Common myeloid progenitor, CD34-positive (primary cell): ENCODE measurements around the gene IQGAP2.

ENCODE experiments used
- CTCF ChIA-PET: fragments of 350-600 bp; sonication (Branson Sonifier 250); formaldehyde crosslinking; loops from one replicate; lab custom pipeline; 2021; ENCODE audit warnings: antibody characterized with exemption; lab: Charles Lee
- POLR2A ChIA-PET: fragments of 350-600 bp; sonication (Branson Sonifier 250); formaldehyde crosslinking; loops from one replicate; lab custom pipeline; 2021; ENCODE audit warnings: antibody characterized with exemption; lab: Charles Lee
- DNase-seq, 3 donors: peaks; one replicate each; pipeline versions ENCODE4 v3.0.0 to v3.0.0-alpha.2; 2013
- H3K27ac ChIP-seq, 2 experiments: 1 replicate in 1 of 2; 2 replicates in 1 of 2; pipeline ENCODE4 v1.7.0; 2013; ENCODE audit warnings: inconsistent platforms in 2 of 2, low read length in 2 of 2, mild to moderate bottlenecking in 2 of 2, low read depth in 1 of 2, moderate library complexity in 1 of 2; ENCODE audit not compliant: severe bottlenecking in 2 of 2, insufficient read depth in 1 of 2, poor library complexity in 1 of 2
- H3K27me3 ChIP-seq, 5 experiments: replicated peaks in 2 of 5; 1 replicate in 3 of 5; 2 replicates in 2 of 5; pipeline versions ENCODE4 v1.6.1 to v1.7.0; 2013; ENCODE audit warnings: low read length in 4 of 5, mild to moderate bottlenecking in 2 of 5, moderate library complexity in 2 of 5, inconsistent platforms in 1 of 5; ENCODE audit not compliant: insufficient read depth in 5 of 5, control insufficient read depth in 4 of 5
- H3K36me3 ChIP-seq, 4 experiments: 1 replicate in 2 of 4; 2 replicates in 2 of 4; pipeline versions ENCODE4 v1.6.1 to v1.7.0; 2013; ENCODE audit warnings: low read length in 3 of 4, control low read depth in 1 of 4, mild to moderate bottlenecking in 1 of 4; ENCODE audit not compliant: control insufficient read depth in 4 of 4, insufficient read depth in 4 of 4
- H3K4me1 ChIP-seq, 4 experiments: 1 replicate in 3 of 4; 2 replicates in 1 of 4; pipeline versions ENCODE4 v1.6.1 to v1.7.1; 2013; ENCODE audit warnings: low read length in 3 of 4, mild to moderate bottlenecking in 3 of 4, control low read depth in 1 of 4, inconsistent platforms in 1 of 4, moderate library complexity in 1 of 4; ENCODE audit not compliant: control insufficient read depth in 4 of 4, insufficient read depth in 4 of 4; ENCODE audit errors: control extremely low read depth in 1 of 4
- H3K4me3 ChIP-seq, 7 experiments: 1 replicate in 4 of 7; 2 replicates in 3 of 7; pipeline versions ENCODE4 v1.5.1 to v1.7.0; 2013; ENCODE audit warnings: mild to moderate bottlenecking in 7 of 7, low read length in 6 of 7, moderate library complexity in 6 of 7, inconsistent platforms in 2 of 7, low read depth in 2 of 7, control low read depth in 1 of 7; ENCODE audit not compliant: insufficient read depth in 4 of 7, control insufficient read depth in 1 of 7; ENCODE audit errors: extremely low read depth in 1 of 7
- H3K9me3 ChIP-seq, 5 experiments: 1 replicate in 4 of 5; 2 replicates in 1 of 5; pipeline versions ENCODE4 v1.6.1 to v1.7.1; 2013; ENCODE audit warnings: low read length in 4 of 5, mild to moderate bottlenecking in 2 of 5, inconsistent platforms in 1 of 5, low read depth in 1 of 5, moderate library complexity in 1 of 5; ENCODE audit not compliant: control insufficient read depth in 4 of 5, insufficient read depth in 2 of 5; ENCODE audit errors: control extremely low read depth in 1 of 5
- WGBS: methylation state at CpG from one replicate; pipeline ENCODE4 v1.1.5; 2013; ENCODE audit not compliant: insufficient coverage; 5-methylcytosine and 5-hydroxymethylcytosine counted together

IQGAP2 gene

GRCh38 chr5:76720988-76721569 lies 318.0 kb downstream of the IQGAP2 start:
- 68% methylated on average over 4 of the region's 10 CpGs for WGBS
- Histone ChIP-seq H3K27me3 (no peaks in the 10 kb centered on the region), H3K4me3 (peak overlapping the region in 4 of 7 experiments; percentile 6 to 40 (median 15)), H3K36me3 (peaks cover 0 to 6% (median 4%) of the 10 kb centered on the region in 4 experiments), H3K9me3 (no peaks in the 10 kb centered on the region), H3K4me1 (peaks cover 13 to 65% (median 32%) of the 10 kb centered on the region in 4 experiments), H3K27ac (peak overlapping the region; percentile 25 to 76)
- ChIA-PET POLR2A (no interaction called here), CTCF (interaction anchor here (1.0 to 2.9 kb wide), 3 partner anchors 17 to 53 kb away, joined by 4 to 20 read pairs (median 8); no protein-coding TSS in a partner anchor)
- peak in 2 of 3 donors; percentile 46 to 51 for DNase-seq

- Histone ChIP-seq H3K4me3 (no peak overlapping the region), H3K27me3 (no peaks in the 10 kb centered on the region), H3K27ac (peak overlapping the region; percentile 23 to 73), H3K36me3 (peaks cover 8 to 16% (median 9%) of the 10 kb centered on the region in 4 experiments), H3K4me1 (peaks cover 3 to 51% (median 18%) of the 10 kb centered on the region in 4 experiments), H3K9me3 (peaks cover 0 to 7% (median 2%) of the 10 kb centered on the region in 5 experiments)
- ChIA-PET POLR2A (no interaction called here), CTCF (interaction anchor here (1.2 to 2.9 kb wide), 3 partner anchors 12 to 51 kb away, joined by 6 to 20 read pairs (median 18); no protein-coding TSS in a partner anchor)
- no CpG with 5 or more reads among the region's 1 CpG for WGBS
- no peak for DNase-seq
Measured at GRCh38 chr5:76723266-76723665, 320.2 kb downstream of the IQGAP2 start.

- Histone ChIP-seq H3K4me1 (peaks cover 3 to 45% (median 17%) of the 10 kb centered on the region in 4 experiments), H3K27me3 (no peaks in the 10 kb centered on the region), H3K27ac (peak overlapping the region; percentile 23 to 73), H3K36me3 (peaks cover 8 to 16% (median 10%) of the 10 kb centered on the region in 4 experiments), H3K4me3 (no peak overlapping the region), H3K9me3 (peaks cover 0 to 9% (median 8%) of the 10 kb centered on the region in 5 experiments)
- ChIA-PET CTCF (interaction anchor here (1.2 to 2.0 kb wide), 2 partner anchors 12 to 15 kb away, joined by 6 to 18 read pairs; no protein-coding TSS in a partner anchor), POLR2A (no interaction called here)
- DNase-seq = peak in 2 of 3 donors; percentile 55 to 65
- WGBS = no CpG with 5 or more reads among the region's 1 CpG
Measured at GRCh38 chr5:76723906-76724305, 320.8 kb downstream of the IQGAP2 start.

GRCh38 chr5:76724871-76725270 lies 321.8 kb downstream of the IQGAP2 start:
- peaks cover 5 to 19% (median 13%) of the 10 kb centered on the region in 5 experiments for H3K9me3 ChIP-seq
- no peaks in the 10 kb centered on the region for H3K27me3 ChIP-seq
- H3K4me3 ChIP-seq = no peak overlapping the region
- peaks cover 8 to 17% (median 13%) of the 10 kb centered on the region in 4 experiments for H3K36me3 ChIP-seq
- CTCF ChIA-PET = interaction anchor here (0.8 to 1.4 kb wide), 3 partner anchors 8 to 23 kb away, joined by 3 to 5 read pairs (median 3); no protein-coding TSS in a partner anchor
- DNase-seq = no peak
- POLR2A ChIA-PET = no interaction called here
- WGBS = 85% methylated on average over 4 of the region's 4 CpGs
- peaks cover 3 to 39% (median 14%) of the 10 kb centered on the region in 4 experiments for H3K4me1 ChIP-seq
- H3K27ac ChIP-seq = peak overlapping the region; percentile 17 to 73

- no peak for DNase-seq
- Histone ChIP-seq H3K9me3 (peaks cover 5 to 25% (median 18%) of the 10 kb centered on the region in 5 experiments), H3K27me3 (no peaks in the 10 kb centered on the region), H3K36me3 (peaks cover 6 to 50% (median 23%) of the 10 kb centered on the region in 4 experiments), H3K4me3 (no peak overlapping the region), H3K4me1 (peaks cover 0 to 6% (median 0%) of the 10 kb centered on the region in 4 experiments), H3K27ac (no peak overlapping the region)
- no CpG with 5 or more reads among the region's 4 CpGs for WGBS
- ChIA-PET CTCF (interaction anchor here (1.5 to 2.2 kb wide), 3 partner anchors 9 to 46 kb away, joined by 3 to 6 read pairs (median 6); no protein-coding TSS in a partner anchor), POLR2A (no interaction called here)
Measured at GRCh38 chr5:76728965-76729364, 325.9 kb downstream of the IQGAP2 start.

GRCh38 chr5:76729373-76730290 lies 326.5 kb downstream of the IQGAP2 start:
- H3K4me3 ChIP-seq = no peak overlapping the region
- H3K27me3 ChIP-seq = no peaks in the 10 kb centered on the region
- WGBS = 100% methylated on average over 3 of the region's 5 CpGs
- POLR2A ChIA-PET = no interaction called here
- H3K4me1 ChIP-seq = peaks cover 0 to 2% (median 0%) of the 10 kb centered on the region in 4 experiments
- CTCF ChIA-PET = interaction anchor here (1.5 to 2.2 kb wide), 3 partner anchors 9 to 45 kb away, joined by 3 to 6 read pairs (median 6); no protein-coding TSS in a partner anchor
- DNase-seq = no peak
- H3K27ac ChIP-seq = no peak overlapping the region
- H3K9me3 ChIP-seq = peaks cover 5 to 25% (median 18%) of the 10 kb centered on the region in 5 experiments
- peaks cover 9 to 56% (median 25%) of the 10 kb centered on the region in 4 experiments for H3K36me3 ChIP-seq
